Endothelial cell of umbilical vein (primary cell): ENCODE results near the gene BRWD1. TPM values are rescaled to one million over a fixed set of nuclear protein-coding genes. Genes with fewer than 3 reads are reported as not detected.

ENCODE experiments used
- BruUV-seq: library from RNA; stranded (reverse); fragments of 400-500 nt; replicated peaks from 2 replicates; lab custom pipeline; 2021; lab: Mats Ljungman, UMichigan
- CTCF ChIA-PET: fragments of 300-600, 350-600 bp; sonication (Branson Sonifier 250); formaldehyde crosslinking; loops from one replicate; lab custom pipeline; 2021; ENCODE audit warnings: antibody characterized with exemption, inconsistent platforms; lab: Charles Lee
- POLR2A ChIA-PET: fragments of 300-600, 350-600 bp; sonication (Branson Sonifier 250); formaldehyde crosslinking; loops from one replicate; lab custom pipeline; 2021; ENCODE audit warnings: antibody characterized with exemption, inconsistent platforms; lab: Charles Lee
- DNase-seq: peaks from one replicate; pipeline ENCODE4 v3.0.0-alpha.2; 2011; ENCODE audit warnings: low read depth, low spot score
- FAIRE-seq: peaks from 2 replicates; lab custom pipeline; 2011; peaks lifted over from hg19 to GRCh38; lab: Jason Lieb, UNC
- H2AFZ ChIP-seq: 2 replicates; pipeline ENCODE4 v1.6.0; 2012; ENCODE audit warnings: low read depth, low read length, control low read depth, inconsistent platforms
- H3K27ac ChIP-seq: 2 replicates; pipeline ENCODE4 v1.5.1; 2011; ENCODE audit warnings: low read depth, mild to moderate bottlenecking, control low read depth, low read length, moderate library complexity; ENCODE audit not compliant: insufficient read depth
- H3K27me3 ChIP-seq, 2 experiments: 2 replicates each; pipeline versions ENCODE4 v1.6.0 to v1.6.1; 2011; ENCODE audit warnings: low read length in 2 of 2, mixed read lengths in 1 of 2; ENCODE audit not compliant: control insufficient read depth in 2 of 2, insufficient read depth in 2 of 2
- H3K36me3 ChIP-seq, 2 experiments: 2 replicates in 1 of 2; 3 replicates in 1 of 2; pipeline ENCODE4 v1.5.1; 2011; ENCODE audit warnings: low read length in 2 of 2, mild to moderate bottlenecking in 1 of 2, moderate library complexity in 1 of 2; ENCODE audit not compliant: control insufficient read depth in 2 of 2, insufficient read depth in 2 of 2; ENCODE audit errors: extremely low read depth in 1 of 2
- H3K4me1 ChIP-seq: 3 replicates; pipeline ENCODE4 v1.5.1; 2011; ENCODE audit warnings: mild to moderate bottlenecking, low read length; ENCODE audit not compliant: control insufficient read depth, insufficient read depth; ENCODE audit errors: extremely low read depth
- H3K4me2 ChIP-seq: 2 replicates; pipeline ENCODE4 v1.6.1; 2011; ENCODE audit warnings: low read length, control low read depth, mixed read lengths; ENCODE audit not compliant: insufficient read depth
- H3K4me3 ChIP-seq, 3 experiments: fragments of 200-600 bp in 1 of 3; sonication (generic), shearing (Covaris generic) in 1 of 3; replicated peaks in 1 of 3; 2 replicates each; pipeline ENCODE4 v1.5.1; 2011 to 2016; ENCODE audit warnings: control low read depth in 3 of 3, low read length in 3 of 3, mild to moderate bottlenecking in 2 of 3, inconsistent platforms in 1 of 3, low read depth in 1 of 3, moderate library complexity in 1 of 3; ENCODE audit not compliant: insufficient read depth in 1 of 3
- H3K79me2 ChIP-seq: 2 replicates; pipeline ENCODE4 v1.6.0; 2012; ENCODE audit warnings: low read length, inconsistent platforms; ENCODE audit not compliant: control insufficient read depth, insufficient read depth
- H3K9ac ChIP-seq: replicated peaks from 2 replicates; pipeline ENCODE3; 2011; ENCODE audit warnings: low read length, control low read depth; ENCODE audit not compliant: insufficient read depth; ENCODE audit errors: extremely low read depth
- H3K9me1 ChIP-seq: replicated peaks from 3 replicates; pipeline ENCODE4 v1.6.0; 2011; ENCODE audit warnings: mild to moderate bottlenecking, low read length; ENCODE audit not compliant: control insufficient read depth, insufficient read depth; ENCODE audit errors: extremely low read depth
- H3K9me3 ChIP-seq: replicated peaks from 2 replicates; pipeline ENCODE4 v1.5.1; 2012; ENCODE audit warnings: low read length, inconsistent platforms; ENCODE audit not compliant: control insufficient read depth, insufficient read depth
- H4K20me1 ChIP-seq: replicated peaks from 2 replicates; pipeline ENCODE3; 2011; ENCODE audit warnings: mild to moderate bottlenecking, low read length; ENCODE audit not compliant: control insufficient read depth, insufficient read depth; ENCODE audit errors: extremely low read depth
- CTCF ChIP-seq, 2 donors: IDR thresholded peaks; 1 replicate in 1 of 2; 2 replicates in 1 of 2; pipeline ENCODE4 v1.5.1; 2011; ENCODE audit warnings: low read length in 2 of 2, mild to moderate bottlenecking in 2 of 2, moderate library complexity in 2 of 2, control low read depth in 1 of 2, inconsistent platforms in 1 of 2, low read depth in 1 of 2; ENCODE audit not compliant: insufficient read depth in 1 of 2; ENCODE audit errors: extremely low read depth in 1 of 2
- EZH2 ChIP-seq: IDR thresholded peaks from 2 replicates; pipeline ENCODE4 v1.6.1; 2012; ENCODE audit warnings: borderline replicate concordance, low read depth, mild to moderate bottlenecking, moderate library complexity, low read length, inconsistent platforms; ENCODE audit not compliant: severe bottlenecking
- FOS ChIP-seq: IDR thresholded peaks from 2 replicates; pipeline ENCODE4 v1.6.1; 2011; ENCODE audit warnings: mild to moderate bottlenecking, low read length, moderate library complexity, borderline replicate concordance; ENCODE audit not compliant: insufficient read depth
- GATA2 ChIP-seq: IDR thresholded peaks from 2 replicates; pipeline ENCODE4 v1.7.0; 2011; ENCODE audit warnings: low read depth, mild to moderate bottlenecking, moderate library complexity, mixed read lengths, low read length; ENCODE audit not compliant: insufficient read length, insufficient read depth
- JUN ChIP-seq: IDR thresholded peaks from 2 replicates; pipeline ENCODE4 v1.6.1; 2011; ENCODE audit warnings: borderline replicate concordance, low read depth; ENCODE audit not compliant: insufficient read length, insufficient read depth
- MAX ChIP-seq: IDR thresholded peaks from 2 replicates; pipeline ENCODE4 v1.6.1; 2011; ENCODE audit not compliant: insufficient read depth, insufficient read length
- MYC ChIP-seq: IDR thresholded peaks from one replicate; pipeline ENCODE4 v1.6.1; 2011; ENCODE audit warnings: mild to moderate bottlenecking, low read depth, low read length
- POLR2A ChIP-seq: IDR thresholded peaks from 2 replicates; pipeline ENCODE4 v1.6.1; 2012; ENCODE audit warnings: low read depth, mild to moderate bottlenecking, control low read depth, low read length
- POLR2AphosphoS5 ChIP-seq: IDR thresholded peaks from 2 replicates; pipeline ENCODE4 v1.6.1; 2012; ENCODE audit warnings: low read depth, mild to moderate bottlenecking, control low read depth, low read length, moderate library complexity; ENCODE audit not compliant: insufficient read depth
- dilution Hi-C: fragments of 300-500 bp; cut with MboI; formaldehyde crosslinking; loops from one replicate; pipeline ENCODE4 v1.15.0; 2019; ENCODE audit warnings: low sequenced_read_pairs; ENCODE audit not compliant: extremely low pct_ligation_motif_present
- intact Hi-C: fragments of 100-400 bp; cut with micrococcal nuclease; formaldehyde crosslinking; loops from one replicate; pipeline ENCODE4 v1.10.0; 2022
- polyA plus RNA-seq, 4 experiments: library from polyadenylated mRNA; depleted of rRNA in 3 of 4; stranded (reverse) in 3 of 4; unstranded in 1 of 4; fragments of >200 nt; gene quantifications; 2 replicates each; pipeline versions ENCODE4 v1.2.1 to v1.2.3, GENCODE V29; 2011 to 2012; ENCODE audit warnings: missing spikeins in 1 of 4
- total RNA-seq: library from RNA; stranded (reverse); gene quantifications from 2 replicates; pipeline ENCODE4 v1.2.3, GENCODE V29; 2021

BRWD1 gene
- total and polyA plus RNA-seq, 2 donors (not counting 3 experiments of a cell fraction or from before 2014, with no cell fraction given), result 6.1 to 33.2 TPM

- H3K4me3 ChIP-seq, result no peak overlapping the region
- POLR2A ChIA-PET, result interaction anchor here (0.7 kb wide), 1 partner anchor 541 kb away, joined by 4 read pairs; no protein-coding TSS in a partner anchor
- peaks cover 0 to 2% of the 10 kb centered on the region in 2 experiments for H3K27me3 ChIP-seq
- BruUV-seq, result no TSS peak
- no peaks in the 10 kb centered on the region for H3K9me1 ChIP-seq
- DNase-seq, result no peak
- H3K4me1 ChIP-seq, result no peaks in the 10 kb centered on the region
- TF ChIP-seq MAX, result no peak
- TF ChIP-seq CTCF (IDR thresholded peaks at IDR 0.05; ENCODE audit: extremely low read depth in 1 of 2, insufficient read depth in 1 of 2, low read depth in 1 of 2, low read length in 2 of 2), result peak; percentile 49 to 59
- H3K4me2 ChIP-seq, result no peak overlapping the region
- H3K79me2 ChIP-seq, result no peaks in the 10 kb centered on the region
- no peaks in the 10 kb centered on the region for H3K36me3 ChIP-seq
- dilution Hi-C loops, result loop anchor here (25.0 kb wide), 1 partner anchor 416 kb away; no protein-coding TSS in a partner anchor
- no peak overlapping the region for H2AFZ ChIP-seq
- CTCF ChIA-PET, result interaction anchor here (0.8 to 1.4 kb wide), 6 partner anchors 10 to 653 kb away, joined by 3 to 7 read pairs (median 5); no protein-coding TSS in a partner anchor
- no peaks in the 10 kb centered on the region for H3K9me3 ChIP-seq
- FAIRE-seq, result no peak
- no peaks in the 10 kb centered on the region for H4K20me1 ChIP-seq
- intact Hi-C loops, result no loop called here
- H3K9ac ChIP-seq, result no peak overlapping the region
- H3K27ac ChIP-seq, result no peak overlapping the region
These were observed 160.1 kb downstream of the BRWD1 start for GRCh38 chr21:39153373-39153772.

- intact Hi-C loops, result no loop called here
- no TSS peak for BruUV-seq
- no peak for DNase-seq
These were observed 161.2 kb downstream of the BRWD1 start for GRCh38 chr21:39152271-39152670.

More at GRCh38 chr21:39152271-39152670, 161.2 kb downstream of the BRWD1 start:
- no peak for FAIRE-seq
- H3K9me1 ChIP-seq, result no peaks in the 10 kb centered on the region
- no peak overlapping the region for H2AFZ ChIP-seq
- H3K79me2 ChIP-seq, result no peaks in the 10 kb centered on the region
- no peaks in the 10 kb centered on the region for H3K4me1 ChIP-seq
- no peaks in the 10 kb centered on the region for H3K36me3 ChIP-seq
- POLR2A ChIA-PET, result no interaction called here
- no peaks in the 10 kb centered on the region for H4K20me1 ChIP-seq
- dilution Hi-C loops, result loop anchor here (25.0 kb wide), 1 partner anchor 415 kb away; no protein-coding TSS in a partner anchor
- CTCF ChIA-PET, result no interaction called here
- no peak for TF ChIP-seq POLR2AphosphoS5
- TF ChIP-seq EZH2, result no peak
- no peak for TF ChIP-seq MYC
- no peak for TF ChIP-seq JUN
- TF ChIP-seq MAX, result no peak
- TF ChIP-seq FOS, result no peak
- no peak for TF ChIP-seq GATA2
- no peak for TF ChIP-seq POLR2A
- TF ChIP-seq CTCF (IDR thresholded peaks at IDR 0.05; ENCODE audit: extremely low read depth in 1 of 2, insufficient read depth in 1 of 2, low read depth in 1 of 2, low read length in 2 of 2), result no peak
- H3K9ac ChIP-seq, result no peak overlapping the region
- no peaks in the 10 kb centered on the region for H3K9me3 ChIP-seq
- H3K4me2 ChIP-seq, result no peak overlapping the region
- peaks cover 0 to 2% of the 10 kb centered on the region in 2 experiments for H3K27me3 ChIP-seq
- H3K27ac ChIP-seq, result no peak overlapping the region
- no peak overlapping the region for H3K4me3 ChIP-seq
